Posterior cingulate gyrus (tissue), 11 donors: ENCODE results near the gene DNAJB12.
"Not testable (repeated sequence)": the region's sequence is repeated elsewhere in the genome, so short reads cannot be mapped to it uniquely, and the experiment has no call there.

Experiments
- DNase-seq, 10 donors: peaks; one replicate each; pipeline versions ENCODE4 v3.0.0 to v3.0.0-alpha.2; 2020 to 2021; ENCODE audit warnings: mixed read lengths in 3 of 10
- intact Hi-C: fragments of 100-400 bp; cut with DNase I; formaldehyde crosslinking; loops from one replicate; pipeline ENCODE4 v1.15.1; 2023

The DNAJB12 gene

GRCh38 chr10:72303424-72304128 is 51.1 kb downstream of the DNAJB12 start:
- intact Hi-C loops: no loop called here
- DNase-seq: peak in 1 of 10 donors; percentile 74

GRCh38 chr10:72298592-72299519 is 55.9 kb downstream of the DNAJB12 start:
- no peak for DNase-seq
- intact Hi-C loops: no loop called here

- intact Hi-C loops: no loop called here
- DNase-seq: peak; percentile 96 to 100 (median 98)
Measured at GRCh38 chr10:72297805-72298591, 56.7 kb downstream of the DNAJB12 start.

- peak in 7 of 10 donors; percentile 32 to 93 (median 47) for DNase-seq
- intact Hi-C loops: no loop called here
Measured at GRCh38 chr10:72297281-72297804, 57.4 kb downstream of the DNAJB12 start.

- intact Hi-C loops, DNase-seq: not testable (repeated sequence)
Measured at GRCh38 chr10:72296829-72297280, 57.9 kb downstream of the DNAJB12 start.

- intact Hi-C loops: no loop called here
- DNase-seq: no peak
Measured at GRCh38 chr10:72295330-72295910, 59.3 kb downstream of the DNAJB12 start.

GRCh38 chr10:72292223-72292691 is 62.5 kb downstream of the DNAJB12 start:
- intact Hi-C loops: no loop called here
- DNase-seq: no peak

- intact Hi-C loops: no loop called here
- no peak for DNase-seq
Measured at GRCh38 chr10:72291019-72291532, 63.6 kb downstream of the DNAJB12 start.

- intact Hi-C loops: no loop called here
- DNase-seq: peak in 2 of 10 donors; percentile 49 to 74
Measured at GRCh38 chr10:72285972-72286521, 68.7 kb downstream of the DNAJB12 start.

- intact Hi-C loops: no loop called here
- no peak for DNase-seq
Measured at GRCh38 chr10:72283131-72283530, 71.6 kb downstream of the DNAJB12 start.
